ENCODE data around the gene CDK17. TPM values are rescaled to one million over a fixed set of nuclear protein-coding genes. Genes with fewer than 3 reads are reported as not detected.

CDK17 gene
- total and polyA plus RNA-seq, 2 experiments from 2014 or later: 29.3 to 62.7 TPM

DNA sequence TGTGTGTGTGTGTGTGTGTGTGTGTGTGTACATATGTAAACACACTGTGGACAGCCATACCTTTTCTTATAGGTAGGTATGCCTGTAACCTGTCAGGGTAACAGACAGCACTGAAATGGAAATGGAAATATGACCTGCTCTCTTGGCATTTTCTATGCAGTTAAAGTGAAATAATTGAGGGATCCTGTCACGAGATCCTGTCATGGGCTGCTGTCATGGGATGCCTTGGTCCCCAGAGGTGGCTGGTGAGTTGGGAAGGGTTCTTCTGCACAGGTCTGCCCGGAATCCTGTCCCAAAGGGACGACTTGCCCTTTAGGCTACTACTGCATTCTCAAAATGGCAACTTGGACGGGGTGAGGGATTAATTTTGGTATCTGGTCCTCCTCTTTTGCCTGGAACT, 158.8 kb downstream of the CDK17 start:
- no peak for TF ChIP-seq EZH2 (IDR thresholded peaks at IDR 0.05; ENCODE audit: insufficient read depth, poor library complexity, severe bottlenecking)
- no peak for TF ChIP-seq EZH2phosphoT487 (IDR thresholded peaks at IDR 0.05; ENCODE audit: insufficient read depth, low read depth)
- 20 to 21% methylated on average over 4 of the region's 4 CpGs for WGBS, 2 experiments (ENCODE audit: low coverage in 1 of 2, low lambda C conversion rate in 2 of 2, missing lambda C conversion rate in 2 of 2)

DNA sequence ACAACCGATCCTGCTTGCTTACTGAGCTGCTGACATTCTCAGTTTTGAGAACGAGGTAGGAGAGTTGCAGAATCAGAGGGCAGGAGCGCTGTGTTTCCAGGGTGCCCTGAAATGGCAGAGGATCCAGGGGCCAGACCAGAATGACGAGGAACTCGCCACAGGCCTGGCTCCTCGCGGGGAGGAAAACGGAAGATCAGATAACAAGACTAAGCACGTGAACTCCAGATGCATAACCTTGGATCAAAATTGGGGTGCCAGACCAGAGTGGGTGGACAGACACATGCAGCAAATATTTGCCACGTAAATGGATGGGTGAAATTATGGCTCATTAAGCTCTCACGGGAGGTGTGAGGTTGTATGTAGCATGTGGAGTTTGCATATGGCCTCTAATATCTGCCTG, 159.6 kb downstream of the CDK17 start:
- 0 out of 2 replicates have a peak, but pooled peaks cover 4% of the 10 kb centered on the region for H3K36me3 ChIP-seq (ENCODE audit: low read depth)
- no peaks in the 10 kb centered on the region for H3K9me2 ChIP-seq (ENCODE audit: insufficient read depth)
- in situ Hi-C loops (cut with MboI): no loop called here
- 10 to 21% methylated on average over 11 of the region's 11 CpGs for WGBS, 2 experiments (ENCODE audit: low coverage in 1 of 2, low lambda C conversion rate in 2 of 2, missing lambda C conversion rate in 2 of 2)
- H3K27me3 ChIP-seq (replicated peaks; ENCODE audit: insufficient read depth): no peaks in the 10 kb centered on the region
- peaks cover 90% of the 10 kb centered on the region for H3K79me2 ChIP-seq (ENCODE audit: insufficient read depth)
- peak overlapping the region; percentile 90 for H3K9ac ChIP-seq
- no peaks in the 10 kb centered on the region for H3K9me3 ChIP-seq (ENCODE audit: low read depth)
- TF ChIP-seq EZH2 (IDR thresholded peaks at IDR 0.05; ENCODE audit: insufficient read depth, poor library complexity, severe bottlenecking) (no peak), EZH2phosphoT487 (IDR thresholded peaks at IDR 0.05; ENCODE audit: insufficient read depth, low read depth) (no peak)
- DNase-seq: peak; percentile 86
- peak overlapping the region; percentile 64 for H3K4me2 ChIP-seq (ENCODE audit: unreplicated experiment)
- H4K20me1 ChIP-seq (ENCODE audit: insufficient read depth): no peaks in the 10 kb centered on the region
- peak overlapping the region; percentile 99 for H3K27ac ChIP-seq
- peak overlapping the region; percentile 14; the same call in 1 of the 2 replicates for H3K4me3 ChIP-seq
- H2AFZ ChIP-seq: no peak overlapping the region
- H3K4me1 ChIP-seq (ENCODE audit: insufficient read depth): peaks cover 61% of the 10 kb centered on the region
- peaks cover 76% of the 10 kb centered on the region for H3F3A ChIP-seq (ENCODE audit: insufficient read depth)

More for the DNA sequence above, 158.8 kb downstream of the CDK17 start:
- peaks cover 90% of the 10 kb centered on the region for H3K79me2 ChIP-seq (ENCODE audit: insufficient read depth)
- peak overlapping the region; percentile 99 for H3K27ac ChIP-seq
- H3K4me2 ChIP-seq (ENCODE audit: unreplicated experiment): peak overlapping the region; percentile 64
- no peaks in the 10 kb centered on the region for H3K9me3 ChIP-seq (ENCODE audit: low read depth)
- no peaks in the 10 kb centered on the region for H3K9me2 ChIP-seq (ENCODE audit: insufficient read depth)
- H3K4me3 ChIP-seq: peak overlapping the region; percentile 30
- H3F3A ChIP-seq (ENCODE audit: insufficient read depth): peaks cover 76% of the 10 kb centered on the region
- H3K4me1 ChIP-seq (ENCODE audit: insufficient read depth): peaks cover 54% of the 10 kb centered on the region
- in situ Hi-C loops (cut with MboI): no loop called here
- no peak overlapping the region for H2AFZ ChIP-seq
- DNase-seq: peak; percentile 47
- peak overlapping the region; percentile 90 for H3K9ac ChIP-seq
- H4K20me1 ChIP-seq (ENCODE audit: insufficient read depth): no peaks in the 10 kb centered on the region
- H3K36me3 ChIP-seq (ENCODE audit: low read depth): 0 out of 2 replicates have a peak, but pooled peaks cover 4% of the 10 kb centered on the region
- H3K27me3 ChIP-seq (replicated peaks; ENCODE audit: insufficient read depth): no peaks in the 10 kb centered on the region

DNA sequence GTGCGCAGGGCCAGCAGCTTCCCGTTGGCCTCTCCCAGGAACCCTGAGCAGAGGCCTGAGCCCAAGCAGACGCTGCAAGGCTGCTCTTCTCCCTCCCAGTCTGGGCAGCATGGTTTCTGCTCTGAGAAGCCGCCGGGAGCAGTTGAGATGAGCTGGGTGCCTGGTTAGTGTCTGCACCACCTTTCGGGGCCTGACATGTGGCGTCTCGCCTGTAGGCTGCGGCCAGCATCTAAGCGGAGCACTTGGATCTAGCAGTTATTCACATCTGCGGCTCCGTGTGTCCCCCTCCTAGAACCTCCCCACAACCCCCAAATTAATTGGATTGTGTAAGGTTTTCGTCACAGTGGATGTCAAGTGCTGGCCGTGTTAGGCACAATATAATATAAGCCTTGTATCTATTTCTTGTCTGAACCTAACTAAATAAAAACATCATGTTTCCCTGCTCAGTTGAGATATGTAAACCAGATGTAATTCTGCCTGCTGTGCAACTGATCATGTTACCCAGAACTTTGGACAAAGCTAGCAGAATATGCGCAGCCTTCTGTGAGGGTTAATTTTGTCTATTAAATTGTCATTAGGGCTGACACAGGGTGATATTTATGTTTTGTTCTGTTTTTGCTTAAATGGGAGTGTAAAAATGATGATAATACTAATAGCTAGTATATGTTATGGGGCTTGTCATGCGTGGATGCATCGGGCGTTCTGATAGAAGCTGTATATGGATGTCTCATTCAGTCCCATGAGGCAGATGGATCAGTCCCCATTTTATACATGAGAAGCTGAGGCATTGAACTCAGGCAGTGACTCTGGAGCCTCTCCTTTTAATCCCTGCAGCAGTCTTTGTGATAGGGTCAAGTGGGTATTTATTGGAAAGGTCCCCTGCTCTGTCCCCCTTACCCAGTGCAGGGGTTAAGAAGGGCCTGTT, 160.3 kb downstream of the CDK17 start:
- no peaks in the 10 kb centered on the region for H3K9me2 ChIP-seq (ENCODE audit: insufficient read depth)
- H3K4me1 ChIP-seq (ENCODE audit: insufficient read depth): peaks cover 68% of the 10 kb centered on the region
- peak overlapping the region; percentile 14; the same call in 1 of the 2 replicates for H3K4me3 ChIP-seq
- H4K20me1 ChIP-seq (ENCODE audit: insufficient read depth): no peaks in the 10 kb centered on the region
- peak overlapping the region; percentile 99 for H3K27ac ChIP-seq
- 15 to 24% methylated on average over 14 to 18 of the region's 18 CpGs for WGBS, 2 experiments (ENCODE audit: low coverage in 1 of 2, low lambda C conversion rate in 2 of 2, missing lambda C conversion rate in 2 of 2)
- TF ChIP-seq EZH2phosphoT487 (IDR thresholded peaks at IDR 0.05; ENCODE audit: insufficient read depth, low read depth) (no peak), EZH2 (IDR thresholded peaks at IDR 0.05; ENCODE audit: insufficient read depth, poor library complexity, severe bottlenecking) (no peak)
- 0 out of 2 replicates have a peak, but pooled peaks cover 4% of the 10 kb centered on the region for H3K36me3 ChIP-seq (ENCODE audit: low read depth)
- peak overlapping the region; percentile 64 for H3K4me2 ChIP-seq (ENCODE audit: unreplicated experiment)
- peaks cover 90% of the 10 kb centered on the region for H3K79me2 ChIP-seq (ENCODE audit: insufficient read depth)
- in situ Hi-C loops (cut with MboI): no loop called here
- peak; percentile 69 for DNase-seq
- H3K9me3 ChIP-seq (ENCODE audit: low read depth): no peaks in the 10 kb centered on the region
- H3K27me3 ChIP-seq (replicated peaks; ENCODE audit: insufficient read depth): no peaks in the 10 kb centered on the region
- H3K9ac ChIP-seq: peak overlapping the region; percentile 90
- H2AFZ ChIP-seq: no peak overlapping the region
- H3F3A ChIP-seq (ENCODE audit: insufficient read depth): peaks cover 78% of the 10 kb centered on the region

DNA sequence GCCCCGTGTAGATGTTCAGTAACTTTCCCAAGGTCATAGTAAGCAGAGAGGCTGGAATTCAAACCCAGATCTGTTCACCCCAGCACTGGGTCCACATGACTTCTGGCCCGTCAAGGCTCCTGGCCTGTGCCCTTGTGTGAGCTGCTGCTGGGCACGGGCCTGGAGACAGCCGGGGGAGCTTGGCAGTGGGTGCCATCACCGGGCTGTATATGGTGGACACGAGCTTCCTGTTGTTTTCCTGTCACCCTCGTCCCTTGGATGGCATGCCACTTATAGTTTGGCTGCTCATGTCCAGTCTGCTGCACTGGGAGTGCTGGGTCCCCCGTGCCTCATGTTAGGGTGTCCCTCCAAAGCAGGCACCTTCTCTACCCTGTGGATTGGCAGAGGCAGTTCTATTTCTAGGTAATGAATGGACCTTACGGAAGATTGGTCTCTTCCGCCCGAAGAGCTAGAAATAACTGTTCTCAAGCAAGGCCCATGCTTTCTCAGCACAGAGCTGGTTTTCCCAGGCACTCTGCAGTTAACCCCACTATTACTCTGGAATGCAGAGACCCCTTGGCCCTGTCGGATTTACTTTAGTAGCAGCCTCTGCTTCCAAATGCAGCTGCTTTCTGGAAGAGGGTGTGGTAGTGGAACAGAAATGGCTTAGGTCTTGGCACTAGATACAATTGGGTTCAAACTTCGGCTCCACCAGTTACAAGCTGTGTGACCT, 161.7 kb downstream of the CDK17 start:
- H4K20me1 ChIP-seq (ENCODE audit: insufficient read depth): no peaks in the 10 kb centered on the region
- no peak for TF ChIP-seq EZH2phosphoT487 (IDR thresholded peaks at IDR 0.05; ENCODE audit: insufficient read depth, low read depth)
- TF ChIP-seq EZH2 (IDR thresholded peaks at IDR 0.05; ENCODE audit: insufficient read depth, poor library complexity, severe bottlenecking): no peak
- H3K27ac ChIP-seq: peak overlapping the region; percentile 99
- 56 to 65% methylated on average over 13 of the region's 13 CpGs for WGBS, 2 experiments (ENCODE audit: low coverage in 1 of 2, low lambda C conversion rate in 2 of 2, missing lambda C conversion rate in 2 of 2)
- no peak for DNase-seq
- in situ Hi-C loops (cut with MboI): no loop called here
- peak overlapping the region; percentile 90 for H3K9ac ChIP-seq
- no peaks in the 10 kb centered on the region for H3K27me3 ChIP-seq (replicated peaks; ENCODE audit: insufficient read depth)
- H3K4me2 ChIP-seq (ENCODE audit: unreplicated experiment): peak overlapping the region; percentile 2
- peaks cover 78% of the 10 kb centered on the region for H3F3A ChIP-seq (ENCODE audit: insufficient read depth)
- peaks cover 79% of the 10 kb centered on the region for H3K4me1 ChIP-seq (ENCODE audit: insufficient read depth)
- no peaks in the 10 kb centered on the region for H3K9me3 ChIP-seq (ENCODE audit: low read depth)
- no peaks in the 10 kb centered on the region for H3K36me3 ChIP-seq (ENCODE audit: low read depth)
- H3K9me2 ChIP-seq (ENCODE audit: insufficient read depth): no peaks in the 10 kb centered on the region
- peaks cover 86% of the 10 kb centered on the region for H3K79me2 ChIP-seq (ENCODE audit: insufficient read depth)
- H2AFZ ChIP-seq: no peak overlapping the region
- H3K4me3 ChIP-seq: no peak overlapping the region
